AG08396 (cell line): Measurements from ENCODE around the gene FGF5.
"Not testable (repeated sequence)": the region's sequence is repeated elsewhere in the genome, so short reads cannot be mapped to it uniquely, and the experiment has no call there.

Experiments
- DNase-seq: peaks from one replicate; pipeline ENCODE4 v3.0.0; 2012; ENCODE audit warnings: low spot score, mixed read lengths

The FGF5 gene

GRCh38 chr4:80295826-80296225 is 29.4 kb downstream of the FGF5 start:
- no peak for DNase-seq

GRCh38 chr4:80301884-80302283 is 35.4 kb downstream of the FGF5 start:
- no peak for DNase-seq

- DNase-seq, result no peak
Measured at GRCh38 chr4:80302616-80303223, 36.3 kb downstream of the FGF5 start.

- peak; percentile 78 for DNase-seq
Measured at GRCh38 chr4:80305466-80305865, 39.0 kb downstream of the FGF5 start.

- peak; percentile 20 for DNase-seq
Measured at GRCh38 chr4:80306260-80306659, 39.8 kb downstream of the FGF5 start.

- DNase-seq, result no peak
Measured at GRCh38 chr4:80307183-80307735, 40.8 kb downstream of the FGF5 start.

- DNase-seq, result peak; percentile 31
Measured at GRCh38 chr4:80307774-80308465, 41.5 kb downstream of the FGF5 start.

GRCh38 chr4:80308466-80308822 is 42.0 kb downstream of the FGF5 start:
- DNase-seq, result no peak

- peak; percentile 72 for DNase-seq
Measured at GRCh38 chr4:80309294-80310004, 43.0 kb downstream of the FGF5 start.

- DNase-seq, result no peak
Measured at GRCh38 chr4:80311130-80311529, 44.7 kb downstream of the FGF5 start.

- DNase-seq, result no peak
Measured at GRCh38 chr4:80312124-80312523, 45.7 kb downstream of the FGF5 start.

GRCh38 chr4:80313627-80314026 is 47.2 kb downstream of the FGF5 start:
- no peak for DNase-seq

- not testable (repeated sequence) for DNase-seq
Measured at GRCh38 chr4:80315848-80316247, 49.4 kb downstream of the FGF5 start.

- DNase-seq, result no peak
Measured at GRCh38 chr4:80321341-80321740, 54.9 kb downstream of the FGF5 start.

- DNase-seq, result no peak
Measured at GRCh38 chr4:80321776-80322175, 55.3 kb downstream of the FGF5 start.

- DNase-seq, result no peak
Measured at GRCh38 chr4:80322716-80323115, 56.3 kb downstream of the FGF5 start.

GRCh38 chr4:80324171-80324570 is 57.7 kb downstream of the FGF5 start:
- no peak for DNase-seq

- no peak for DNase-seq
Measured at GRCh38 chr4:80331693-80332092, 65.2 kb downstream of the FGF5 start.

GRCh38 chr4:80333121-80333520 is 66.7 kb downstream of the FGF5 start:
- no peak for DNase-seq

GRCh38 chr4:80334568-80334967 is 68.1 kb downstream of the FGF5 start:
- DNase-seq, result no peak

- DNase-seq, result no peak
Measured at GRCh38 chr4:80335226-80335553, 68.7 kb downstream of the FGF5 start.

GRCh38 chr4:80335554-80336358 is 69.3 kb downstream of the FGF5 start, which contains the start of gene CFAP299:
Gene CFAP299, plus strand, starts transcription at chr4:80335730.
- DNase-seq, result peak; percentile 92
